HepG2 (cell line): Measurements from ENCODE around the gene CCNB1. TPM values are rescaled to one million over a fixed set of nuclear protein-coding genes. Genes with fewer than 3 reads are reported as not detected.

Source experiments
- ATF3 ChIP-seq: sonication (generic); formaldehyde crosslinking; IDR thresholded peaks from 2 replicates; pipeline ENCODE4 v1.4.0; 2020; ENCODE audit warnings: missing genetic modification reagents
- BHLHE40 ChIP-seq: IDR thresholded peaks from 2 replicates; pipeline ENCODE4 v1.6.1; 2011; ENCODE audit warnings: low read length, improper control_type of control experiment
- GATAD1 ChIP-seq: IDR thresholded peaks from 2 replicates; pipeline ENCODE4 v1.6.1; 2016; ENCODE audit warnings: missing genetic modification reagents, missing compliant biosample characterization
- HMG20B ChIP-seq: conservative IDR thresholded peaks from 2 replicates; pipeline ENCODE4 v1.6.1; 2016; ENCODE audit warnings: missing genetic modification reagents, missing compliant biosample characterization
- MED13 ChIP-seq: sonication (generic); formaldehyde crosslinking; IDR thresholded peaks from 2 replicates; pipeline ENCODE4 v1.5.0; 2020; ENCODE audit warnings: missing genetic modification reagents
- NFE2 ChIP-seq: sonication (generic); formaldehyde crosslinking; IDR thresholded peaks from 2 replicates; pipeline ENCODE4 v1.4.0; 2020; ENCODE audit warnings: missing genetic modification reagents
- PCBP1 ChIP-seq: fragments of 200-400 bp; formaldehyde crosslinking; IDR thresholded peaks from 2 replicates; pipeline ENCODE4 v1.6.1; 2017; ENCODE audit warnings: mild to moderate bottlenecking, low read depth, low read length, borderline replicate concordance
- POLR2G ChIP-seq: fragments of 200-400 bp; formaldehyde crosslinking; IDR thresholded peaks from 2 replicates; pipeline ENCODE4 v1.6.1; 2018; ENCODE audit warnings: mild to moderate bottlenecking, low read depth, low read length, moderate library complexity
- PRMT3 ChIP-seq: sonication (generic); formaldehyde crosslinking; IDR thresholded peaks from 2 replicates; pipeline ENCODE4 v1.8.1; 2022; ENCODE audit warnings: low read depth, mild to moderate bottlenecking, moderate library complexity, missing genetic modification reagents, borderline replicate concordance
- SAP130 ChIP-seq: IDR thresholded peaks from 2 replicates; pipeline ENCODE4 v1.6.1; 2016; ENCODE audit warnings: low read depth
- SIX1 ChIP-seq: sonication (generic); formaldehyde crosslinking; IDR thresholded peaks from 2 replicates; pipeline ENCODE4 v1.4.0; 2020; ENCODE audit warnings: missing genetic modification reagents, borderline replicate concordance
- YY1 ChIP-seq: IDR thresholded peaks from 2 replicates; pipeline ENCODE4 v1.6.1; 2011; ENCODE audit warnings: low read length, low read depth, moderate library complexity, mild to moderate bottlenecking; ENCODE audit not compliant: insufficient read depth, insufficient replicate concordance
- ZBTB43 ChIP-seq: sonication (generic); formaldehyde crosslinking; conservative IDR thresholded peaks from 2 replicates; pipeline ENCODE4 v1.4.0; 2020; ENCODE audit warnings: missing genetic modification reagents
- ZFP90 ChIP-seq: sonication (generic); formaldehyde crosslinking; IDR thresholded peaks from 2 replicates; pipeline ENCODE4 v1.8.0; 2022; ENCODE audit warnings: missing genetic modification reagents, mild to moderate bottlenecking, inconsistent platforms, borderline replicate concordance
- ZFX ChIP-seq: sonication (generic); formaldehyde crosslinking; IDR thresholded peaks from 2 replicates; pipeline ENCODE4 v1.4.0; 2020; ENCODE audit warnings: mild to moderate bottlenecking, low read depth, missing genetic modification reagents, moderate library complexity
- ZNF205 ChIP-seq: IDR thresholded peaks from 2 replicates; pipeline ENCODE4 v1.6.1; 2018; ENCODE audit warnings: missing biosample characterization, missing genetic modification reagents
- ZNF225 ChIP-seq: sonication (generic); formaldehyde crosslinking; IDR thresholded peaks from 2 replicates; pipeline ENCODE4 v1.4.0; 2020; ENCODE audit warnings: mild to moderate bottlenecking, missing genetic modification reagents
- ZNF234 ChIP-seq: sonication (generic); formaldehyde crosslinking; conservative IDR thresholded peaks from 2 replicates; pipeline ENCODE4 v1.5.1; 2020; ENCODE audit warnings: mild to moderate bottlenecking, missing genetic modification reagents
- ZNF563 ChIP-seq: sonication (generic); formaldehyde crosslinking; IDR thresholded peaks from 2 replicates; pipeline ENCODE4 v1.8.0; 2022; ENCODE audit warnings: mild to moderate bottlenecking, moderate library complexity, missing genetic modification reagents
- ZNF747 ChIP-seq: sonication (generic); formaldehyde crosslinking; IDR thresholded peaks from 2 replicates; pipeline ENCODE4 v1.8.1; 2023; ENCODE audit warnings: missing genetic modification reagents, mild to moderate bottlenecking, borderline replicate concordance
- ZNF850 ChIP-seq: sonication (generic); formaldehyde crosslinking; conservative IDR thresholded peaks from 2 replicates; pipeline ENCODE4 v1.9.0; 2021; ENCODE audit warnings: mild to moderate bottlenecking, missing genetic modification reagents
- polyA plus RNA-seq, 8 experiments: library from polyadenylated mRNA; depleted of rRNA in 3 of 8; stranded (reverse) in 7 of 8; unstranded in 1 of 8; fragments of >200 nt; fragmentation: Illumina TruSeq in 4 of 8; extraction: Trizol in 4 of 8; gene quantifications; 2 replicates each; pipeline versions ENCODE4 v1.2.1 to v1.2.3, GENCODE V29; 2011 to 2016; ENCODE audit warnings: low read depth in 4 of 8, missing spikeins in 1 of 8, mixed read lengths in 1 of 8; ENCODE audit not compliant: insufficient read depth in 1 of 8
- total RNA-seq, 5 experiments: library from RNA; depleted of rRNA; stranded (reverse); fragments of >200 nt; fragmentation: Illumina TruSeq; extraction: Trizol; gene quantifications; 2 replicates each; pipeline ENCODE4 v1.2.3, GENCODE V29; 2016; ENCODE audit warnings: low read depth in 1 of 5
- TF ChIP-seq, protein P1 (sequence below): sonication (generic); formaldehyde crosslinking; IDR thresholded peaks from 2 replicates; pipeline ENCODE4 v1.4.0; 2020; ENCODE audit warnings: mild to moderate bottlenecking, missing genetic modification reagents
- TF ChIP-seq, protein P2 (sequence below), 2 experiments: sonication (generic) in 1 of 2; formaldehyde crosslinking in 1 of 2; IDR thresholded peaks; 2 replicates each; pipeline versions ENCODE4 v1.4.0 to v1.6.1; 2016 to 2020; ENCODE audit warnings: borderline replicate concordance in 1 of 2, low read depth in 1 of 2, mild to moderate bottlenecking in 1 of 2, missing genetic modification reagents in 1 of 2

Gene CCNB1
- total and polyA plus RNA-seq, 2 of the 13 experiments (the other 11 are each of a cell fraction or from before 2014, with no cell fraction given), result 82.3 to 316 TPM

GRCh38 chr5:69189162-69190086 lies 22.5 kb downstream of the CCNB1 start, which contains the start of gene CENPH (continued):
- peak; percentile 73; the same call in 1 of the 2 replicates for TF ChIP-seq ZBTB43
- 0 out of 2 replicates have a peak, but pooled peaks have one; percentile 63 for TF ChIP-seq ZNF850
- peak; percentile 99 for TF ChIP-seq SAP130
- no peak for TF ChIP-seq SIX1 (CRISPR knock-in tag)
- peak; percentile 68 for TF ChIP-seq ZNF205 (CRISPR knock-in tag)
- TF ChIP-seq ZNF234 (CRISPR knock-in tag), result no peak; the same call in 1 of the 2 replicates
- TF ChIP-seq, protein P1, sequence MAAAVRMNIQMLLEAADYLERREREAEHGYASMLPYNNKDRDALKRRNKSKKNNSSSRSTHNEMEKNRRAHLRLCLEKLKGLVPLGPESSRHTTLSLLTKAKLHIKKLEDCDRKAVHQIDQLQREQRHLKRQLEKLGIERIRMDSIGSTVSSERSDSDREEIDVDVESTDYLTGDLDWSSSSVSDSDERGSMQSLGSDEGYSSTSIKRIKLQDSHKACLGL, result peak; percentile 84
- TF ChIP-seq ZFP90 (CRISPR knock-in tag), result no peak
- TF ChIP-seq BHLHE40, result no peak
- no peak; the same call in 1 of the 2 replicates for TF ChIP-seq MED13 (CRISPR knock-in tag)
- no peak for TF ChIP-seq PCBP1
- peak; percentile 68 for TF ChIP-seq ZNF563 (CRISPR knock-in tag)
- no peak for TF ChIP-seq NFE2 (CRISPR knock-in tag)
- no peak for TF ChIP-seq PRMT3
- TF ChIP-seq ATF3, result no peak
- no peak for TF ChIP-seq HMG20B (CRISPR knock-in tag)
- peak; percentile 79 for TF ChIP-seq POLR2G
- no peak for TF ChIP-seq ZNF747 (CRISPR knock-in tag)
- TF ChIP-seq, protein P2, sequence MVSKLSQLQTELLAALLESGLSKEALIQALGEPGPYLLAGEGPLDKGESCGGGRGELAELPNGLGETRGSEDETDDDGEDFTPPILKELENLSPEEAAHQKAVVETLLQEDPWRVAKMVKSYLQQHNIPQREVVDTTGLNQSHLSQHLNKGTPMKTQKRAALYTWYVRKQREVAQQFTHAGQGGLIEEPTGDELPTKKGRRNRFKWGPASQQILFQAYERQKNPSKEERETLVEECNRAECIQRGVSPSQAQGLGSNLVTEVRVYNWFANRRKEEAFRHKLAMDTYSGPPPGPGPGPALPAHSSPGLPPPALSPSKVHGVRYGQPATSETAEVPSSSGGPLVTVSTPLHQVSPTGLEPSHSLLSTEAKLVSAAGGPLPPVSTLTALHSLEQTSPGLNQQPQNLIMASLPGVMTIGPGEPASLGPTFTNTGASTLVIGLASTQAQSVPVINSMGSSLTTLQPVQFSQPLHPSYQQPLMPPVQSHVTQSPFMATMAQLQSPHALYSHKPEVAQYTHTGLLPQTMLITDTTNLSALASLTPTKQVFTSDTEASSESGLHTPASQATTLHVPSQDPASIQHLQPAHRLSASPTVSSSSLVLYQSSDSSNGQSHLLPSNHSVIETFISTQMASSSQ (IDR thresholded peaks at IDR 0.05; ENCODE audit: low read depth), result no peak
- TF ChIP-seq, protein P2 (CRISPR knock-in tag; IDR thresholded peaks at IDR 0.05; ENCODE audit: borderline replicate concordance), result peak; percentile 54; the same call in 1 of the 2 replicates
- peak; percentile 93 for TF ChIP-seq GATAD1 (CRISPR knock-in tag)
- peak; percentile 87 for TF ChIP-seq ZFX
- TF ChIP-seq ZNF225 (CRISPR knock-in tag), result no peak
- TF ChIP-seq YY1, result peak; percentile 71
